GM19372 (cell line): Measurements from ENCODE around the gene PODNL1.

Experiments
- ATAC-seq: cut with Tn5 transposase; IDR thresholded peaks from one replicate; pipeline ENCODE4 v1.9.1; 2021; ENCODE audit warnings: mild to moderate bottlenecking, low read depth, moderate library complexity; ENCODE audit not compliant: unreplicated experiment

PODNL1 gene

GRCh38 chr19:13938301-13939064, at the start of gene PODNL1:
PODNL1 (minus strand) TSS chr19:13938417; CDS start chr19:13938181, 236 bp downstream.
- no peak for ATAC-seq

GRCh38 chr19:13987101-13987890, 49.1 kb upstream of the PODNL1 start:
- ATAC-seq, result no peak

DNA sequence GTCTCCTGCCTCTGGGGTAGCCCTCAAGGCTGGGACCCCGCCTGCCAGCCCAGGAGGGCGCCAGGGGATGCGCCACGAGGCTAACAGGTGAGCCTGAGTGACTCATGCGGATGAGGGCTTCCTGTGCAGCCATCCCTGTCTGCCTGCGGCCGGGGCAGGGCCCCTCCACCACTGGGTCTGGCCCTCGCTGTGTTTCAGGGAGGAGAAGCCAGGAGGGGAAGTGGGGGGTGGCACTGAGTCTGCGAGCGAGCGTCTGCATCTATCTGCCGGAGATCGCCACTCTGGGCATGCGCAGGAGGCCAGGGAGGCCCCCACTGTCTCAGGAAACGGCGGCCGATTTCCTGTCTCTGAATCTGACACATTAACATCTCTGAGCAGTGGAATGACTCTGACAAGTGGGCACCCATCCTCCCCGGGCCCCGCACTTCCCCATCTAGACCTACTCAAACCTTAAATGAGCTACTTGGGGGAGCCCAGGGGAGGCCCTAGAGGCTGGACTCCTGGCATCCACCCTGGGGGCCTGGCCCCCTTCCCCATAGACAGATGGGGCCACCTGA, 48.2 kb upstream of the PODNL1 start:
- peak; percentile 76 for ATAC-seq

- ATAC-seq, result no peak
Observed at GRCh38 chr19:13985771-13986347, 47.6 kb upstream of the PODNL1 start.

DNA sequence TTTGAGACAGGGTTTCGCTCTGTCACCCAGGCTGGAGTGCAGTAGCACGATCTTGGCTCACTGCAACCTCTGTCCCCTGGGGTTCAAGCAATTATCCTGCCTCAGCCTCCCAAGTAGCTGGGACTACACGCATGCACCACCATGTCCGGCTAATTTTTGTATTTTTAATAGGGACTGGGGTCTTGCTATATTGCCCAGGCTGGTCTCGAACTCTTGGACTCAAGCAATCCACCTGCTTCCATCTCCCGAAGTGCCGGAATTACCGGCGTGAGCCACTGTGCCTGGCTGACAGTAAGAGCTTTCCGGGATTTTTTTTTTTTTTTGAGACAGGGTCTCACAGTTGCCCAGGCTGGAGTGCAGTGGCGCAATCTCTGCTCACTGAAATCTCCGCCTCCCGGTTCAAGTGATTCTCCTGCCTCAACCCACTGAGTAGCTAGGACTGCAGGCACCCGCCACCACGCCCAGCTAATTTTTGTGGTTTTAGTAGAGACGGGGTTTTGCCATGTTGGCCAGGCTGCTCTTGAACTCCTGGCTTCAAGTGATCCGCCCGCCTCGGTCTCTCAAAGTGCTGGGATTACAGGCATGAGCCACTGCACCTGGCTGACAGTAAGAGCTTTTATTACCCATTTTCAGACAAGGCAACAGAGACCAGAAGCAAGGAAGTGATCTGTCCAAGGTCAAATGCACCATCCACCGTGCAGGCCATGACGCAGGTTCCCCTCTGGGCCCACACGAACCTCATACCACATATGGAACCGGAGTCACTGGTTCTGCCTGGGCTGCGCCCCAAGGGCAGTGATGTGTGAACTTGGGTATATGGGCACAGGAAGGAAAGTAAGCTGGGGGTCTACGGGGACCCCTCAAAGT, 46.9 kb upstream of the PODNL1 start:
- ATAC-seq, result no peak

DNA sequence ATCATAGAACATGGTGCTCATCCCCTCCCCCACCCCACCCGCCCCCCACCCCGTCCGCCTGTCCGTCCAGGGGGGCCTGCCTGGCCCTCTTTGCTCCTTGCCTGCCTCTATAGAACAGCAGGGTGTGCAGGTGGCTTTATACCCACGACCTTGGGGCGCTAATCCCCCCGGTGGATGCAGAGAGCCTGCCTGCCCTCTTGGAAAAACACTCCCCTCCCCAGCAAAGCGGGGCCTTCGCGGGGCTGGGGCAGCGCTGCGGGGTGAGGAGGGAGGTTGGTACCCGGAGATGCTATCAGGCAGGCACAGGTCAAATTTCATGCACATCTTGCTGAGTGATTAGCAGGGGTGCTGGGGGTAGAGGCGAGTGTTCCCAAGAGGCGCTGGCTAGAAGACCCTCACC, 46.0 kb upstream of the PODNL1 start:
- ATAC-seq, result no peak

- no peak for ATAC-seq
Observed at GRCh38 chr19:13983213-13983889, 45.1 kb upstream of the PODNL1 start.

- ATAC-seq, result no peak
Observed at GRCh38 chr19:13982773-13983172, 44.6 kb upstream of the PODNL1 start.

- ATAC-seq, result no peak
Observed at GRCh38 chr19:13981988-13982501, 43.8 kb upstream of the PODNL1 start.

DNA sequence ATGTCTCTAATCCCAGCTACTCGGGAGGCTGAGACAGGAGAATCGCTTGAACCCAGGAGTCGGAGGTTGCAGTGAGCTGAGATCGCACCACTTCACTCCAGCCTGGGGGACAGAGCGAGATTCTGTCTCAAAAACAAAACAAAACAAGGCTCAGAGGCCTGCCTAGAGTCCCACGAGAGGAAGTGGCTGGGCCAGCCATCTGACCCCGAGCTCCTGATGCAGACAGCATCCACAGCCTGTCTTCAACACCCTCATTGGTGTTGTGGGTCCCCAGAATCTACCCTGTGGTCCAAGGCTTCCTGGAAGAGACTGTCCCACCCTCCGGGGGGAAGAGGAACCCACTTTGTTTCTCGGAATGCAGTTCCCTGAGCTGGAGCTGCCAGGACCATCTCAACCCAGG, 43.2 kb upstream of the PODNL1 start:
- ATAC-seq, result no peak

DNA sequence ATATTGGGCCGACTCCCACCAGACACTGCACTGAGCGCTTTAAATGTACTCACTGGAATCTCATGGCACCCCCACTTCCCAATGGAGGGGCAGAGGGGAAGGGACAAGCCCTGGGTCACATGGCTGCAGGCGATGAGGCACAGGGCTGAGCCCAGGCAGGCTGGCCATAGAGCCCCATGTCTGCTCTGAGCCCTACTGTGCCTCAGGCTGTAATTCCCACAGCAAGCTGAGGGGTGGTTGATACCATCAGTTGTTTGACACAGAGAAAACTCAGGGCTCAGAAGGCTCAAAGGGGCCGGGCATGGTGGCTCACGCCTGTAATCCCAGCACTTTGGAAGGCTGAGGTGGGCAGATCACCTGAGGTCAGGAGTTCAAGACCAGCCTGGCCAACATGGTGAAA, 42.8 kb upstream of the PODNL1 start:
- no peak for ATAC-seq

- no peak for ATAC-seq
Observed at GRCh38 chr19:13980340-13980739, 42.1 kb upstream of the PODNL1 start.

DNA sequence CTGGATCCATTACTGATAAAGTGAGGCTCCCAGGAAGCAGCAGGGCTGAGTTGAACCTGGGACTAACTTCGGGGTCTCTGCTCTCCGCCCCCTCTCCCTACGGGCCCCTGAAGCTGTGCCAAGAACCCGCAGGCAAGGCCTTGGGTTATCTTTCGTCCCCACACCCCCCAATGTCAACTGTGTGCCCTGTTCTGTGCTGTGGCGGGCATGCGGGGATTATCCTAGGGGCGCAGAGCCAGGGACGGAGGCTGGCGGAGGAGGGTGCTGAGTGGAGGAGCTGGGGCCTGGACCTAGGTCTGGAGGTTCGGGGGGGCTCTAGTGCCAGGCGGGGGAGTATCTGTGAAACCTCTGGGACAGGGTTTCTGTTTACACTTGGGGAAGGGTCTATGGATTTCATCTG, 41.5 kb upstream of the PODNL1 start:
- no peak for ATAC-seq

DNA sequence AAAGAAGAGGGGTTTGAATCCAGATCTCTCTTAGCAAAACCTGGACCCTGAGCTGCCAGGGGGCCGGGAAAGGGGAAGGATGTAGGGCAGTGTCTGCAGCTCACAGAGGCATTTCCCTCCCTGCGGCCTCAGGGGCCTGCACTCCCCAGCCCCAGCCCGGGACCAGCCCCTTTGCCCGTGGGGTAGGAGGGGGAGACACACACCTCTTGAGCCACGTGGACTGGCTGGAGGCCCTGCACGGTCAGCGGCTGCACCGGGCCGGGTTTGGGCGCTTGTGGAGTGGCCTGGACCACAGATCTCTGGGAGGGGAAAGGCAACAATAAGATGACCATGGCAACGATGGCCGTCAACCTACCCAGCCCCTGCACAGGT, 41.0 kb upstream of the PODNL1 start:
- no peak for ATAC-seq

GRCh38 chr19:13978351-13979243, 40.4 kb upstream of the PODNL1 start:
- no peak for ATAC-seq

- ATAC-seq, result no peak
Observed at GRCh38 chr19:13977803-13978202, 39.6 kb upstream of the PODNL1 start.

DNA sequence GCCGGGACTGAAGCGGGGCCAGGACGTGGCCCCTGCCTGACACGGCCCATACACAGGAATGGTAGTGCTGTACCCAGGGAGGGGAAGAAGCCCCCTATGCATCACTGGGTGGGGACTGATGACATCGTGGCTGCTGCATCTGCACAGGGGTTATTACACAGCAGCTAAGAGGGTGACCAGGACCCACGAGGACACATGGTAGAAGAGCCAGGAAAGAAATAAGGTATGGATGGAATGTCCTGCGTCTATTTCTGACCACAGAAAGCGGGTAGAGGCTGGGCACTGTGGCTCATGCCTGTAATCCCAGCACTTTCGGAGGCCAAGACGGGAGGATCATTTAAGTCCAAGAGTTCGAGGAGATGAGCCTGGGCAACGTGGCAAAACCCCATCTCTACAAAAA, 38.2 kb upstream of the PODNL1 start:
- no peak for ATAC-seq

GRCh38 chr19:13975870-13976269, 37.7 kb upstream of the PODNL1 start:
- ATAC-seq, result no peak

- no peak for ATAC-seq
Observed at GRCh38 chr19:13974073-13974472, 35.9 kb upstream of the PODNL1 start.
